Measurements from ENCODE around the gene KRT26.

- TF ChIP-seq, protein P1, sequence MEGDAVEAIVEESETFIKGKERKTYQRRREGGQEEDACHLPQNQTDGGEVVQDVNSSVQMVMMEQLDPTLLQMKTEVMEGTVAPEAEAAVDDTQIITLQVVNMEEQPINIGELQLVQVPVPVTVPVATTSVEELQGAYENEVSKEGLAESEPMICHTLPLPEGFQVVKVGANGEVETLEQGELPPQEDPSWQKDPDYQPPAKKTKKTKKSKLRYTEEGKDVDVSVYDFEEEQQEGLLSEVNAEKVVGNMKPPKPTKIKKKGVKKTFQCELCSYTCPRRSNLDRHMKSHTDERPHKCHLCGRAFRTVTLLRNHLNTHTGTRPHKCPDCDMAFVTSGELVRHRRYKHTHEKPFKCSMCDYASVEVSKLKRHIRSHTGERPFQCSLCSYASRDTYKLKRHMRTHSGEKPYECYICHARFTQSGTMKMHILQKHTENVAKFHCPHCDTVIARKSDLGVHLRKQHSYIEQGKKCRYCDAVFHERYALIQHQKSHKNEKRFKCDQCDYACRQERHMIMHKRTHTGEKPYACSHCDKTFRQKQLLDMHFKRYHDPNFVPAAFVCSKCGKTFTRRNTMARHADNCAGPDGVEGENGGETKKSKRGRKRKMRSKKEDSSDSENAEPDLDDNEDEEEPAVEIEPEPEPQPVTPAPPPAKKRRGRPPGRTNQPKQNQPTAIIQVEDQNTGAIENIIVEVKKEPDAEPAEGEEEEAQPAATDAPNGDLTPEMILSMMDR (conservative IDR thresholded peaks at IDR 0.05 in 1 of 2, IDR thresholded peaks at IDR 0.05 in 1 of 2; ENCODE audit: low read depth in 1 of 2, low read length in 2 of 2), result no peak
- TF ChIP-seq EZH2 (IDR thresholded peaks at IDR 0.05; ENCODE audit: low read length, missing control alignments), result no peak
Measured at GRCh38 chr17:40778461-40778860, 6.5 kb upstream of the KRT26 start.

Data from fibroblast of lung (primary cell).